HepG2 (cell line): ENCODE data around the gene KRTAP3-3. TPM values are rescaled to one million over a fixed set of nuclear protein-coding genes. Genes with fewer than 3 reads are reported as not detected.

Experiments
- ATAC-seq: fragments of 200-7000 bp; cut with Tn5 transposase; 3 replicates; pipeline ENCODE4 v1.9.1; 2020; ENCODE audit warnings: mild to moderate bottlenecking, moderate library complexity
- BruUV-seq: library from RNA; stranded (reverse); fragments of 400-500 nt; replicated peaks from 2 replicates; lab custom pipeline; 2021; lab: Mats Ljungman, UMichigan
- CTCF ChIA-PET: fragments of 300-600 bp; formaldehyde crosslinking; extraction: SDS; loops from one replicate; lab custom pipeline; 2021; ENCODE audit warnings: low total read pairs, inconsistent platforms, low intra/inter-chr PET ratio; lab: Yijun Ruan, JAX
- POLR2A ChIA-PET: fragments of 350-600 bp; sonication (Branson Sonifier 250); formaldehyde crosslinking; loops from one replicate; lab custom pipeline; 2020; ENCODE audit warnings: antibody characterized with exemption, inconsistent platforms; lab: Yijun Ruan, JAX
- DNase-seq: peaks from one replicate; pipeline ENCODE4 v3.0.0-alpha.2; 2015; ENCODE audit warnings: low spot score
- FAIRE-seq: peaks from 3 replicates; lab custom pipeline; 2011; peaks lifted over from hg19 to GRCh38; lab: Jason Lieb, UNC
- H2AFZ ChIP-seq: one replicate; pipeline ENCODE4 v1.6.1; 2011; ENCODE audit warnings: low read length, inconsistent platforms
- H3K27ac ChIP-seq: fragments of 300-600 bp; 3 replicates; pipeline ENCODE4 v1.8.0; 2011; ENCODE audit warnings: mixed run types, mild to moderate bottlenecking, mixed read lengths, low read length, inconsistent platforms; ENCODE audit not compliant: insufficient read depth; ENCODE audit errors: extremely low read length
- H3K27me3 ChIP-seq, 2 experiments: fragments of 200-600 bp in 1 of 2; 2 replicates in 1 of 2; 3 replicates in 1 of 2; pipeline versions ENCODE4 v1.6.0 to v1.8.0; 2011; ENCODE audit warnings: low read length in 2 of 2, mild to moderate bottlenecking in 2 of 2, moderate library complexity in 2 of 2, inconsistent platforms in 1 of 2; ENCODE audit not compliant: insufficient read depth in 2 of 2, control insufficient read depth in 1 of 2
- H3K36me3 ChIP-seq, 2 experiments: fragments of 200-600 bp in 1 of 2; replicated peaks in 1 of 2; 2 replicates in 1 of 2; 3 replicates in 1 of 2; pipeline versions ENCODE4 v1.5.1 to v1.8.0; 2011; ENCODE audit warnings: low read length in 2 of 2, inconsistent platforms in 1 of 2; ENCODE audit not compliant: insufficient read depth in 2 of 2, control insufficient read depth in 1 of 2
- H3K4me1 ChIP-seq: 2 replicates; pipeline ENCODE4 v1.5.1; 2012; ENCODE audit warnings: low read length, inconsistent platforms; ENCODE audit not compliant: insufficient read depth
- H3K4me2 ChIP-seq: 2 replicates; pipeline ENCODE4 v1.6.0; 2011; ENCODE audit warnings: low read depth, low read length, inconsistent platforms
- H3K4me3 ChIP-seq, 3 experiments: fragments of 200-600 bp in 1 of 3; sonication (generic), shearing (Covaris generic) in 1 of 3; replicated peaks in 1 of 3; 2 replicates each; pipeline ENCODE4 v1.5.1; 2011 to 2016; ENCODE audit warnings: low read length in 3 of 3, inconsistent platforms in 2 of 3, low read depth in 2 of 3, mild to moderate bottlenecking in 2 of 3, control low read depth in 1 of 3, mixed read lengths in 1 of 3; ENCODE audit not compliant: insufficient read depth in 1 of 3
- H3K79me2 ChIP-seq: one replicate; pipeline ENCODE4 v1.6.1; 2011; ENCODE audit warnings: low read length, inconsistent platforms; ENCODE audit not compliant: insufficient read depth
- H3K9ac ChIP-seq: 2 replicates; pipeline ENCODE4 v1.6.0; 2011; ENCODE audit warnings: mild to moderate bottlenecking, low read depth, low read length, inconsistent platforms; ENCODE audit not compliant: insufficient read depth
- H3K9me3 ChIP-seq: 2 replicates; pipeline ENCODE4 v1.5.1; 2012; ENCODE audit warnings: mild to moderate bottlenecking, low read length
- H4K20me1 ChIP-seq: 2 replicates; pipeline ENCODE4 v1.6.0; 2011; ENCODE audit warnings: inconsistent platforms, mild to moderate bottlenecking, low read length, moderate library complexity; ENCODE audit not compliant: insufficient read depth
- ADNP ChIP-seq: sonication (generic); formaldehyde crosslinking; IDR thresholded peaks from 2 replicates; pipeline ENCODE4 v1.4.0; 2020; ENCODE audit warnings: missing genetic modification reagents
- MYC ChIP-seq: sonication (generic); formaldehyde crosslinking; IDR thresholded peaks from 2 replicates; pipeline ENCODE4 v1.9.0; 2021; ENCODE audit warnings: missing genetic modification reagents, borderline replicate concordance
- TARDBP ChIP-seq: sonication (generic); formaldehyde crosslinking; IDR thresholded peaks from 2 replicates; pipeline ENCODE4 v1.8.0; 2022; ENCODE audit warnings: mild to moderate bottlenecking, missing genetic modification reagents
- ZNF124 ChIP-seq: sonication (generic); formaldehyde crosslinking; IDR thresholded peaks from 2 replicates; pipeline ENCODE4 v1.4.0; 2020; ENCODE audit warnings: missing genetic modification reagents
- ZNF207 ChIP-seq: fragments of 450-650 bp; IDR thresholded peaks from 2 replicates; pipeline ENCODE4 v1.6.1; 2016; ENCODE audit warnings: antibody characterized with exemption, borderline replicate concordance
- ZNF552 ChIP-seq: sonication (generic); formaldehyde crosslinking; IDR thresholded peaks from 2 replicates; pipeline ENCODE4 v1.9.0; 2022; ENCODE audit warnings: missing genetic modification reagents, mild to moderate bottlenecking, borderline replicate concordance
- ZNF629 ChIP-seq: sonication (generic); formaldehyde crosslinking; conservative IDR thresholded peaks from 2 replicates; pipeline ENCODE4 v1.5.0; 2020; ENCODE audit warnings: missing genetic modification reagents
- ZNF644 ChIP-seq: IDR thresholded peaks from 2 replicates; pipeline ENCODE4 v1.6.1; 2016; ENCODE audit warnings: low read depth
- ZNF883 ChIP-seq: sonication (generic); formaldehyde crosslinking; IDR thresholded peaks from 2 replicates; pipeline ENCODE4 v1.5.1; 2020; ENCODE audit warnings: mild to moderate bottlenecking, missing genetic modification reagents; ENCODE audit errors: not compliant biosample characterization
- WGBS: methylation state at CpG from one replicate; pipeline ENCODE4 v1.1.6; 2017; ENCODE audit warnings: low lambda C conversion rate; 5-methylcytosine and 5-hydroxymethylcytosine counted together
- in situ Hi-C: cut with HindIII; loops from 2 replicates; pipeline ENCODE4 v1.10.0; 2017; ENCODE audit warnings: low pct_unique_long_range_greater_than_20kb; ENCODE audit not compliant: extremely low pct_ligation_motif_present
- intact Hi-C: fragments of 100-400 bp; cut with micrococcal nuclease; formaldehyde crosslinking; loops from one replicate; pipeline ENCODE4 v1.10.0; 2022; ENCODE audit not compliant: unreplicated experiment
- polyA plus RNA-seq, 8 experiments: library from polyadenylated mRNA; depleted of rRNA in 3 of 8; stranded (reverse) in 7 of 8; unstranded in 1 of 8; fragments of >200 nt; fragmentation: Illumina TruSeq in 4 of 8; extraction: Trizol in 4 of 8; gene quantifications; 2 replicates each; pipeline versions ENCODE4 v1.2.1 to v1.2.3, GENCODE V29; 2011 to 2016; ENCODE audit warnings: low read depth in 4 of 8, missing spikeins in 1 of 8, mixed read lengths in 1 of 8; ENCODE audit not compliant: insufficient read depth in 1 of 8
- total RNA-seq, 5 experiments: library from RNA; depleted of rRNA; stranded (reverse); fragments of >200 nt; fragmentation: Illumina TruSeq; extraction: Trizol; gene quantifications; 2 replicates each; pipeline ENCODE4 v1.2.3, GENCODE V29; 2016; ENCODE audit warnings: low read depth in 1 of 5
- TF ChIP-seq, protein P1 (sequence below): sonication (generic); formaldehyde crosslinking; IDR thresholded peaks from 2 replicates; pipeline ENCODE4 v1.5.0; 2020; ENCODE audit warnings: mild to moderate bottlenecking, missing genetic modification reagents, borderline replicate concordance

The KRTAP3-3 gene
- total and polyA plus RNA-seq, 2 of the 13 experiments (the other 11 are each of a cell fraction or from before 2014, with no cell fraction given): not detected

DNA sequence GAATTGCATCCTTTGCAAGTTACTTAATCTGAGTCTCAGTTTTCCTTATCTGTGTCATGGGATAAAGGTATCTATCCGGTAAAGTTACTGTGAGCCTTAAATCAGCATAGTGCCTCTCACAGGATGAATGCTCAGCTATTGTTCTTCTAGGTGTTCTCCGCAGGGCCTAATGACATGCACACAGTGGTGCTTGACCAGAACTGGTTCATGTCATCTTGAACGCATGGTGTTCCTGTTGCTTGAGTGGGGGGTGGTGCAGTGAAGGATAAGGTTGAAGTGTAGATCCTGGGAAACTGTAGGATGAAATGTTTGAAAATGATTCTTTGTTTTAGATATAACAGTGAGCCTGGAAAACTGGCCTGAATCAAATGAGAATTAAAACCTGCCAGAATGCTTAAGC lies 13.8 kb downstream of the KRTAP3-3 start:
- Histone ChIP-seq H3K9me3 (no peaks in the 10 kb centered on the region), H3K27ac (no peak overlapping the region), H3K4me2 (no peak overlapping the region), H3K4me3 (no peak overlapping the region), H3K9ac (no peak overlapping the region), H3K79me2 (no peaks in the 10 kb centered on the region), H4K20me1 (no peaks in the 10 kb centered on the region), H3K36me3 (no peaks in the 10 kb centered on the region), H2AFZ (no peak overlapping the region), H3K27me3 (no peaks in the 10 kb centered on the region), H3K4me1 (peaks cover 6% of the 10 kb centered on the region; the same call in 1 of the 2 replicates)
- no peak for DNase-seq
- peak; percentile 38; the same call in 1 of the 2 replicates for TF ChIP-seq ZNF629
- no peak for TF ChIP-seq ZNF644 (CRISPR knock-in tag)
- FAIRE-seq: no peak
- in situ Hi-C loops: no loop called here
- intact Hi-C loops: no loop called here
- CTCF ChIA-PET: no interaction called here
- BruUV-seq: no TSS peak
- no peak for ATAC-seq
- 82% methylated on average over 3 of the region's 3 CpGs for WGBS
- POLR2A ChIA-PET: no interaction called here

DNA sequence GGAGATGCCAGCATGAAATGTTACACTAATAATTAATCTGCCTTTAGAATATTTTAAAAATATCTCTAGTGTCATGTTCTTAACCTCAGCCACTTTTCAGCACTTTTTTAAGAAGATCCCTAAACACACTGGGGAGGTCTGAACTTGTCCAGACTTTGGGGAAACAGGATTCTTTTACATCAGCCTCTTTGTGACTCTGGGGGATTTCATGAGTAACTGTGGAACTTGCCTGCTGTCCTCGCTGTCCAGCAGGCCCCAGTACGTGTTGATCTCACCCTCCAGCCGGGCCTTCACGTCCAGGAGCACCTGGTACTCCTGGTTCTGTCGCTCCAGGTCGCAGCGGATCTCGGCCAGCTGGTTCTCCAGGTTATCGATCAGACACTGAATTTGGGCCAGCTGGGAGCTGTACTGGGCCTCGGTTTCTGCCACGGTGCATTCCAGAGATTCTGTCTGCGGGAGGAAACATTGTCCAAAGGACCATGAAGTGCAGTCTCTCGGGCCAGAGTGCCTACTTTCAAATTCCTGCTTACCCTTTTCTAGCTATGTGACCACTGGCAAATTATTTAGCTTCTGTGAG lies 15.3 kb downstream of the KRTAP3-3 start:
- WGBS: 74% methylated on average over 13 of the region's 13 CpGs
- ChIA-PET CTCF (no interaction called here), POLR2A (no interaction called here)
- H3K36me3 ChIP-seq: no peaks in the 10 kb centered on the region
- H4K20me1 ChIP-seq: no peaks in the 10 kb centered on the region
- FAIRE-seq (no peak), ATAC-seq (no peak), DNase-seq (no peak)
- no peak overlapping the region for H3K9ac ChIP-seq
- H3K9me3 ChIP-seq: no peaks in the 10 kb centered on the region
- no peaks in the 10 kb centered on the region for H3K27me3 ChIP-seq
- H3K27ac ChIP-seq: no peak overlapping the region
- in situ Hi-C loops: no loop called here
- H3K4me3 ChIP-seq: no peak overlapping the region
- H2AFZ ChIP-seq: no peak overlapping the region
- H3K79me2 ChIP-seq: no peaks in the 10 kb centered on the region
- no TSS peak for BruUV-seq
- no peak overlapping the region for H3K4me2 ChIP-seq
- intact Hi-C loops: no loop called here
- peaks cover 6% of the 10 kb centered on the region; the same call in 1 of the 2 replicates for H3K4me1 ChIP-seq
- TF ChIP-seq ZNF207 (no peak), MYC (CRISPR knock-in tag) (no peak), ZNF124 (CRISPR knock-in tag) (no peak), ZNF883 (no peak), TARDBP (CRISPR knock-in tag) (no peak), ZNF552 (CRISPR knock-in tag) (no peak), ADNP (CRISPR knock-in tag) (no peak)
- TF ChIP-seq, protein P1, sequence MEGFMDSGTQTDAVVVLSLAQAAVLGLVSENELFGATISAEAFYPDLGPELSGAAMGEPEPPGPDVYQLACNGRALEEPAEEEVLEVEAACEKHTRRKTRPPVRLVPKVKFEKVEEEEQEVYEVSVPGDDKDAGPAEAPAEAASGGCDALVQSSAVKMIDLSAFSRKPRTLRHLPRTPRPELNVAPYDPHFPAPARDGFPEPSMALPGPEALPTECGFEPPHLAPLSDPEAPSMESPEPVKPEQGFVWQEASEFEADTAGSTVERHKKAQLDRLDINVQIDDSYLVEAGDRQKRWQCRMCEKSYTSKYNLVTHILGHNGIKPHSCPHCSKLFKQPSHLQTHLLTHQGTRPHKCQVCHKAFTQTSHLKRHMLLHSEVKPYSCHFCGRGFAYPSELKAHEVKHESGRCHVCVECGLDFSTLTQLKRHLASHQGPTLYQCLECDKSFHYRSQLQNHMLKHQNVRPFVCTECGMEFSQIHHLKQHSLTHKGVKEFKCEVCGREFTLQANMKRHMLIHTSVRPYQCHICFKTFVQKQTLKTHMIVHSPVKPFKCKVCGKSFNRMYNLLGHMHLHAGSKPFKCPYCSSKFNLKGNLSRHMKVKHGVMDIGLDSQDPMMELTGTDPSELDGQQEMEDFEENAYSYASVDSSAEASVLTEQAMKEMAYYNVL (CRISPR knock-in tag): no peak
